ENCODE data around the gene HPX. TPM values are rescaled to one million over a fixed set of nuclear protein-coding genes. Genes with fewer than 3 reads are reported as not detected.
A peak's percentile ranks its signal among the peaks of the same experiment; 100 is the strongest.

HPX gene
- total RNA-seq, 2 donors from 2014 or later: 1.8 to 5.3 TPM

DNA sequence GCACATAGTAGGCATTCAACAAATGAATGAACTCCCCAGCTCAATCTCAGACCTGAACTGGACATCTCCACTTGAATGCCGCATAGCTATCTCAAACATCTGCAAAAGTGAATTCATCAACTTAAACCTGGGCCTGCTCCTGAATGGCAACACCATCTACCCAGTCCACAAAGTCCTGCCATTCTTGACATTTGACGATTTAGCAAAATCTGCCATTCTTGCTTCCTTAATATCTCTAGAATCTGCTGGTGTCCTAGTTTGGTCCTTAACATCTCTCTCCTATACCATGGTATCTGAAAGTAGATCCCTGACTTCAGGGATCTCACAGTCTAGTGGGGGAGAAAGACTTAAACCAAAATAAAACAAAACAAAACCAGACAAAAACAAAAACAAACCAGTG is 12.4 kb upstream of the HPX start:
- H3K4me3 ChIP-seq: no peak overlapping the region
- H3K36me3 ChIP-seq: no peaks in the 10 kb centered on the region
- H3K9me3 ChIP-seq: no peaks in the 10 kb centered on the region
- no peak overlapping the region for H3K27ac ChIP-seq
- no peak overlapping the region for H3K9ac ChIP-seq (ENCODE audit: low read depth in 2 of 2, low read length in 2 of 2)
- H3K4me1 ChIP-seq: no peaks in the 10 kb centered on the region
- TF ChIP-seq, protein P1, sequence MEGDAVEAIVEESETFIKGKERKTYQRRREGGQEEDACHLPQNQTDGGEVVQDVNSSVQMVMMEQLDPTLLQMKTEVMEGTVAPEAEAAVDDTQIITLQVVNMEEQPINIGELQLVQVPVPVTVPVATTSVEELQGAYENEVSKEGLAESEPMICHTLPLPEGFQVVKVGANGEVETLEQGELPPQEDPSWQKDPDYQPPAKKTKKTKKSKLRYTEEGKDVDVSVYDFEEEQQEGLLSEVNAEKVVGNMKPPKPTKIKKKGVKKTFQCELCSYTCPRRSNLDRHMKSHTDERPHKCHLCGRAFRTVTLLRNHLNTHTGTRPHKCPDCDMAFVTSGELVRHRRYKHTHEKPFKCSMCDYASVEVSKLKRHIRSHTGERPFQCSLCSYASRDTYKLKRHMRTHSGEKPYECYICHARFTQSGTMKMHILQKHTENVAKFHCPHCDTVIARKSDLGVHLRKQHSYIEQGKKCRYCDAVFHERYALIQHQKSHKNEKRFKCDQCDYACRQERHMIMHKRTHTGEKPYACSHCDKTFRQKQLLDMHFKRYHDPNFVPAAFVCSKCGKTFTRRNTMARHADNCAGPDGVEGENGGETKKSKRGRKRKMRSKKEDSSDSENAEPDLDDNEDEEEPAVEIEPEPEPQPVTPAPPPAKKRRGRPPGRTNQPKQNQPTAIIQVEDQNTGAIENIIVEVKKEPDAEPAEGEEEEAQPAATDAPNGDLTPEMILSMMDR (IDR thresholded peaks at IDR 0.05): no peak
- no peaks in the 10 kb centered on the region for H3K27me3 ChIP-seq
- no peak for DNase-seq
- intact Hi-C loops (cut with DNase I): no loop called here

DNA sequence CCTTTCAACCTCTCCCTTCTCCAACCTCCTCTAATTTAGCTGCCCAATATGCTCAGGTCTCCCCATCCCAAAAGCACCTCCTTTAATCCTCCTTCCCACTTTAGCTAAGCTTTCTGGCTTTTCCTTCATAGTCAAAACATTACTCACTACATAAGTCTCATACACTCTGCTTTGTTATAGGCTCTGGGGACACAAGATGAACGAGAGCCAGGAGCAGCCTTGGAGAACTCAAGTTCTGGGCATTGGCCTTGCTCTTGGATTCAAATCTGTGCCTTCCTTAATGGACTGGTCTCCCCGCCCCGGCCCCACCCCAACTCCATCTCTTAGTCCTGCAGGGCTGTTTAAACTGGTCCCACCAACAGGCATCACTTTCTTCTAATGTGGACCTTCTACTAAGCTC is 11.4 kb upstream of the HPX start:
- Histone ChIP-seq H3K4me3 (no peak overlapping the region), H3K4me1 (no peaks in the 10 kb centered on the region), H3K9me3 (no peaks in the 10 kb centered on the region), H3K27me3 (no peaks in the 10 kb centered on the region), H3K9ac (ENCODE audit: low read depth in 2 of 2, low read length in 2 of 2) (no peak overlapping the region), H3K36me3 (no peaks in the 10 kb centered on the region), H3K27ac (no peak overlapping the region)
- TF ChIP-seq, protein P1 (IDR thresholded peaks at IDR 0.05): no peak
- intact Hi-C loops (cut with DNase I): no loop called here
- no peak for DNase-seq

DNA sequence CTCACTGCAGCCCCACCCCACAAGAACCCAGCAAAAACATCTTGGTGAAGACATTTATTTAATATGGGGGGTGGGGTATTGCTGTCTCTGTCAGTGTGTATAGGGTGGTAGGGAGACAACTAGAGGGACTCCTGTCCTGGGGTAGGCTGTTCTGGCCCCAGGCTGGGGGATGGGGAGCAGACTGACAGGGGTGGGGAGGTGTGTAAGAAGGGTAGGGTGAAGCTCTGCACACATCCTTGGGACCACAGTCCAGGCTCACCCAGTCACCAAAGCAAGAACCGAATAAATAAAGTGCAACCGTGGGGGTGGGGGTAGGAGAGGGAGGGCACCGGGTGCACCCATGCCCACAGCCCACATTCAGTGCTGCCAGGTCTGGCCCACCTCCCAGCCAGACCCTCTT is 7.8 kb upstream of the HPX start:
- intact Hi-C loops (cut with DNase I): no loop called here
- DNase-seq: no peak

DNA sequence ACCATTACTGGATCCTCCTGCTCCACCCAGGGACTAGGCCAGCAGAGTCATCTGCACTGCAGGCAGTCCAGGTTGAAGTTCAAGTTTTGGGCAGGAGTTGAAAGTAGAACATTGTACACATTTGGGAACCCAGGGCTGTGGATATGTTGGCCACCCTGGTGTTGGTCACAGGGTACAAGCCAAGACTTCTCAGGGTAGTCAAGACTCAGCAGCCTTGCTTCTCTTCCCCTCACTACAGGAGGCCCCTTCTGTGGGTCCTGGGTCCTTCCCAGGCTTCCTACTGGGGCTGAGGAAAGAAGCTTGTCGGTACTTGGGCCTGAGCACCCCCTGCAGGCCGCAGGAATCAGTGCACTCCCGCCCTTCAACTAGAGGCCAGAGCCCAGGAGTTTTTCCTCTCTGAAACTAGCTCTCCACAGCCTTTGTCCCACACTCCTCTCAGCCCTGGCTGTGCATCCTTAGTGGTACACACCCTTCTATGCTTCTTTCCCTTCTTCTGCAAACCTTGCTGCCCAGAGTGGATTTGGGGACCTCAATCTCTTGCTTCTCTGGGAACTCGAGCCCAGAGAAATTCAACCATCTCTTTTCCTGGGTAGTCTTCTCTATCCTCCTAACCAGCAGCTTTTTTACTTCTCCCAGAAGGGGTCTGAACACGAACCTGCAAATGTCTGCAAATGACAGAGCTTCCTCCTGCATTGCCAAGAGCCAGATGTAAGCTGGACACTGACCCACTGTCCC is 2.6 kb upstream of the HPX start:
- H3K4me1 ChIP-seq: no peaks in the 10 kb centered on the region
- no peaks in the 10 kb centered on the region for H3K9me3 ChIP-seq
- TF ChIP-seq, protein P1 (IDR thresholded peaks at IDR 0.05): peak; percentile 86
- peak; percentile 55 for DNase-seq
- H3K4me3 ChIP-seq: no peak overlapping the region
- H3K36me3 ChIP-seq: no peaks in the 10 kb centered on the region
- intact Hi-C loops (cut with DNase I): loop anchor here (2.0 kb wide), 1 partner anchor 65 kb away; no protein-coding TSS in a partner anchor
- H3K27me3 ChIP-seq: no peaks in the 10 kb centered on the region
- H3K27ac ChIP-seq: no peak overlapping the region
- H3K9ac ChIP-seq (ENCODE audit: low read depth in 2 of 2, low read length in 2 of 2): no peak overlapping the region

More for the DNA sequence above, 7.8 kb upstream of the HPX start:
- TF ChIP-seq, protein P1 (IDR thresholded peaks at IDR 0.05): no peak
- Histone ChIP-seq H3K4me3 (no peak overlapping the region), H3K9me3 (no peaks in the 10 kb centered on the region), H3K4me1 (no peaks in the 10 kb centered on the region), H3K27ac (no peak overlapping the region), H3K27me3 (no peaks in the 10 kb centered on the region), H3K36me3 (no peaks in the 10 kb centered on the region), H3K9ac (ENCODE audit: low read depth in 2 of 2, low read length in 2 of 2) (no peak overlapping the region)

DNA sequence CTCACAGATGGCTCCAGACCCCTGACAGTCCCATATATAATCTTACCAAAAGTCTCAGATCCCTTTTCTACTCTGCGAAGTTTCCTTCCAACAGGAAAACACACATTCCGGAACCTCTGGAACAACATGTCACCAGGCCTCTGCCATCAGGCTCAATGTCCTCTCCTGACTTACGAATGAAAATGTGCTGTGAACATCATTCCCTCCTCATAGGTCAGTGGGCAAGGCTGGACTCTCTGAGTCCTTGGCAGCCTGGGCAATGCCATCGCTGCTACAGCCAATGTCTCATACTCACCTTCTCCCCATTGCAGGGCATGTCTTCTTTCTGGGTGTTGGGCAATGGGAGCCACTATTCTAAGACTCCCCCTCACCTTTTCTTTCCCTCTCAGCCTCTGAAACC is 1.7 kb upstream of the HPX start:
- Histone ChIP-seq H3K4me1 (no peaks in the 10 kb centered on the region), H3K9me3 (no peaks in the 10 kb centered on the region), H3K27me3 (no peaks in the 10 kb centered on the region), H3K27ac (no peak overlapping the region), H3K4me3 (no peak overlapping the region), H3K9ac (ENCODE audit: low read depth in 2 of 2, low read length in 2 of 2) (no peak overlapping the region), H3K36me3 (no peaks in the 10 kb centered on the region)
- intact Hi-C loops (cut with DNase I): loop anchor here (2.0 kb wide), 1 partner anchor 64 kb away; no protein-coding TSS in a partner anchor
- DNase-seq: no peak
- TF ChIP-seq, protein P1 (IDR thresholded peaks at IDR 0.05): no peak
